SK-N-DZ (cell line): Measurements from ENCODE around the gene CENPU.

ENCODE experiments used
- DNase-seq: peaks from one replicate; pipeline ENCODE4 v3.0.0-alpha.2; 2015; ENCODE audit warnings: low spot score

Gene CENPU

GRCh38 chr4:184644553-184645307, 89.2 kb downstream of the CENPU start:
- DNase-seq = no peak
